Measurements from ENCODE around the gene KRT80.

The KRT80 gene

GRCh38 chr12:52223406-52224039 is 31.7 kb upstream of the KRT80 start:
- TF ChIP-seq CTCF (IDR thresholded peaks at IDR 0.05; ENCODE audit: extremely low read depth, insufficient read depth, missing control alignments), result no peak
- in situ Hi-C loops (cut with MboI; ENCODE audit: low pct_unique_long_range_greater_than_20kb, low sequenced_read_pairs, unreplicated experiment), result no loop called here
- DNase-seq (ENCODE audit: low spot score), result no peak

GRCh38 chr12:52222692-52223091 is 30.9 kb upstream of the KRT80 start:
- no peak for TF ChIP-seq CTCF (IDR thresholded peaks at IDR 0.05; ENCODE audit: extremely low read depth, insufficient read depth, missing control alignments)
- in situ Hi-C loops (cut with MboI; ENCODE audit: low pct_unique_long_range_greater_than_20kb, low sequenced_read_pairs, unreplicated experiment), result no loop called here
- DNase-seq (ENCODE audit: low spot score), result no peak

GRCh38 chr12:52221912-52222457 is 30.2 kb upstream of the KRT80 start:
- peak; percentile 19 for DNase-seq (ENCODE audit: low spot score)
- in situ Hi-C loops (cut with MboI; ENCODE audit: low pct_unique_long_range_greater_than_20kb, low sequenced_read_pairs, unreplicated experiment), result no loop called here
- TF ChIP-seq CTCF (IDR thresholded peaks at IDR 0.05; ENCODE audit: extremely low read depth, insufficient read depth, missing control alignments), result peak; percentile 50

- TF ChIP-seq CTCF (IDR thresholded peaks at IDR 0.05; ENCODE audit: extremely low read depth, insufficient read depth, missing control alignments), result no peak
- in situ Hi-C loops (cut with MboI; ENCODE audit: low pct_unique_long_range_greater_than_20kb, low sequenced_read_pairs, unreplicated experiment), result no loop called here
- DNase-seq (ENCODE audit: low spot score), result no peak
Observed at GRCh38 chr12:52221070-52221781, 29.4 kb upstream of the KRT80 start.

GRCh38 chr12:52220477-52220876 is 28.7 kb upstream of the KRT80 start:
- no peak for TF ChIP-seq CTCF (IDR thresholded peaks at IDR 0.05; ENCODE audit: extremely low read depth, insufficient read depth, missing control alignments)
- no peak for DNase-seq (ENCODE audit: low spot score)
- in situ Hi-C loops (cut with MboI; ENCODE audit: low pct_unique_long_range_greater_than_20kb, low sequenced_read_pairs, unreplicated experiment), result no loop called here

- in situ Hi-C loops (cut with MboI; ENCODE audit: low pct_unique_long_range_greater_than_20kb, low sequenced_read_pairs, unreplicated experiment), result no loop called here
- DNase-seq (ENCODE audit: low spot score), result no peak
- no peak for TF ChIP-seq CTCF (IDR thresholded peaks at IDR 0.05; ENCODE audit: extremely low read depth, insufficient read depth, missing control alignments)
Observed at GRCh38 chr12:52218001-52218400, 26.2 kb upstream of the KRT80 start.

Measured in GM13977 (cell line).